Common myeloid progenitor, CD34-positive (primary cell): ENCODE data around the gene PTPRD.

Experiments
- CTCF ChIA-PET: fragments of 350-600 bp; sonication (Branson Sonifier 250); formaldehyde crosslinking; loops from one replicate; lab custom pipeline; 2021; ENCODE audit warnings: antibody characterized with exemption; lab: Charles Lee
- POLR2A ChIA-PET: fragments of 350-600 bp; sonication (Branson Sonifier 250); formaldehyde crosslinking; loops from one replicate; lab custom pipeline; 2021; ENCODE audit warnings: antibody characterized with exemption; lab: Charles Lee
- DNase-seq, 3 donors: peaks; one replicate each; pipeline versions ENCODE4 v3.0.0 to v3.0.0-alpha.2; 2013
- H3K27ac ChIP-seq, 2 experiments: 1 replicate in 1 of 2; 2 replicates in 1 of 2; pipeline ENCODE4 v1.7.0; 2013; ENCODE audit warnings: inconsistent platforms in 2 of 2, low read length in 2 of 2, mild to moderate bottlenecking in 2 of 2, low read depth in 1 of 2, moderate library complexity in 1 of 2; ENCODE audit not compliant: severe bottlenecking in 2 of 2, insufficient read depth in 1 of 2, poor library complexity in 1 of 2
- H3K27me3 ChIP-seq, 5 experiments: replicated peaks in 2 of 5; 1 replicate in 3 of 5; 2 replicates in 2 of 5; pipeline versions ENCODE4 v1.6.1 to v1.7.0; 2013; ENCODE audit warnings: low read length in 4 of 5, mild to moderate bottlenecking in 2 of 5, moderate library complexity in 2 of 5, inconsistent platforms in 1 of 5; ENCODE audit not compliant: insufficient read depth in 5 of 5, control insufficient read depth in 4 of 5
- H3K36me3 ChIP-seq, 4 experiments: 1 replicate in 2 of 4; 2 replicates in 2 of 4; pipeline versions ENCODE4 v1.6.1 to v1.7.0; 2013; ENCODE audit warnings: low read length in 3 of 4, control low read depth in 1 of 4, mild to moderate bottlenecking in 1 of 4; ENCODE audit not compliant: control insufficient read depth in 4 of 4, insufficient read depth in 4 of 4
- H3K4me1 ChIP-seq, 4 experiments: 1 replicate in 3 of 4; 2 replicates in 1 of 4; pipeline versions ENCODE4 v1.6.1 to v1.7.1; 2013; ENCODE audit warnings: low read length in 3 of 4, mild to moderate bottlenecking in 3 of 4, control low read depth in 1 of 4, inconsistent platforms in 1 of 4, moderate library complexity in 1 of 4; ENCODE audit not compliant: control insufficient read depth in 4 of 4, insufficient read depth in 4 of 4; ENCODE audit errors: control extremely low read depth in 1 of 4
- H3K4me3 ChIP-seq, 7 experiments: 1 replicate in 4 of 7; 2 replicates in 3 of 7; pipeline versions ENCODE4 v1.5.1 to v1.7.0; 2013; ENCODE audit warnings: mild to moderate bottlenecking in 7 of 7, low read length in 6 of 7, moderate library complexity in 6 of 7, inconsistent platforms in 2 of 7, low read depth in 2 of 7, control low read depth in 1 of 7; ENCODE audit not compliant: insufficient read depth in 4 of 7, control insufficient read depth in 1 of 7; ENCODE audit errors: extremely low read depth in 1 of 7
- H3K9me3 ChIP-seq, 5 experiments: 1 replicate in 4 of 5; 2 replicates in 1 of 5; pipeline versions ENCODE4 v1.6.1 to v1.7.1; 2013; ENCODE audit warnings: low read length in 4 of 5, mild to moderate bottlenecking in 2 of 5, inconsistent platforms in 1 of 5, low read depth in 1 of 5, moderate library complexity in 1 of 5; ENCODE audit not compliant: control insufficient read depth in 4 of 5, insufficient read depth in 2 of 5; ENCODE audit errors: control extremely low read depth in 1 of 5
- WGBS: methylation state at CpG from one replicate; pipeline ENCODE4 v1.1.5; 2013; ENCODE audit not compliant: insufficient coverage; 5-methylcytosine and 5-hydroxymethylcytosine counted together

Gene PTPRD

GRCh38 chr9:8651070-8651845, 1961.5 kb downstream of the PTPRD start:
- no peaks in the 10 kb centered on the region for H3K27me3 ChIP-seq
- H3K27ac ChIP-seq: no peak overlapping the region
- DNase-seq: no peak
- CTCF ChIA-PET: no interaction called here
- WGBS: 96% methylated on average over 3 of the region's 10 CpGs
- no peak overlapping the region for H3K4me3 ChIP-seq
- no peaks in the 10 kb centered on the region for H3K36me3 ChIP-seq
- POLR2A ChIA-PET: no interaction called here
- peaks cover 5 to 31% (median 24%) of the 10 kb centered on the region in 4 experiments for H3K4me1 ChIP-seq
- H3K9me3 ChIP-seq: no peaks in the 10 kb centered on the region

- 92% methylated on average over 1 of the region's 4 CpGs for WGBS
- no peaks in the 10 kb centered on the region for H3K9me3 ChIP-seq
- no peak overlapping the region for H3K27ac ChIP-seq
- no peaks in the 10 kb centered on the region for H3K27me3 ChIP-seq
- H3K4me3 ChIP-seq: no peak overlapping the region
- ChIA-PET CTCF (interaction anchor here (1.3 kb wide), 1 partner anchor 25 kb away, joined by 3 read pairs; no protein-coding TSS in a partner anchor), POLR2A (no interaction called here)
- H3K36me3 ChIP-seq: no peaks in the 10 kb centered on the region
- DNase-seq: no peak
- peaks cover 5 to 27% (median 21%) of the 10 kb centered on the region in 4 experiments for H3K4me1 ChIP-seq
These were observed 1963.0 kb downstream of the PTPRD start for GRCh38 chr9:8649807-8650206.

- POLR2A ChIA-PET: no interaction called here
- 0% methylated on average over 1 of the region's 2 CpGs for WGBS
These were observed 1963.6 kb downstream of the PTPRD start for GRCh38 chr9:8649160-8649559.

GRCh38 chr9:8648271-8648845, 1964.4 kb downstream of the PTPRD start:
- Histone ChIP-seq H3K4me1 (peaks cover 5 to 22% (median 18%) of the 10 kb centered on the region in 4 experiments), H3K9me3 (no peaks in the 10 kb centered on the region), H3K27ac (peak overlapping the region in 1 of 2 experiments; percentile 10), H3K36me3 (no peaks in the 10 kb centered on the region), H3K4me3 (peak overlapping the region in 1 of 7 experiments; percentile 52), H3K27me3 (no peaks in the 10 kb centered on the region)
- WGBS: 0% methylated on average over 1 of the region's 2 CpGs
- POLR2A ChIA-PET: no interaction called here
- DNase-seq: peak; percentile 44 to 82 (median 64)
- CTCF ChIA-PET: interaction anchor here (1.3 kb wide), 1 partner anchor 26 kb away, joined by 3 read pairs; no protein-coding TSS in a partner anchor

More at GRCh38 chr9:8649160-8649559, 1963.6 kb downstream of the PTPRD start:
- no peaks in the 10 kb centered on the region for H3K9me3 ChIP-seq
- H3K36me3 ChIP-seq: no peaks in the 10 kb centered on the region
- peak overlapping the region in 1 of 7 experiments; percentile 52 for H3K4me3 ChIP-seq
- peak overlapping the region in 1 of 2 experiments; percentile 10 for H3K27ac ChIP-seq
- DNase-seq: peak; percentile 49 to 83 (median 69)
- H3K27me3 ChIP-seq: no peaks in the 10 kb centered on the region
- CTCF ChIA-PET: interaction anchor here (0.5 to 1.3 kb wide), 2 partner anchors 25 to 298 kb away, joined by 3 to 4 read pairs; no protein-coding TSS in a partner anchor
- peaks cover 5 to 26% (median 20%) of the 10 kb centered on the region in 4 experiments for H3K4me1 ChIP-seq

- H3K27me3 ChIP-seq: no peaks in the 10 kb centered on the region
- H3K36me3 ChIP-seq: no peaks in the 10 kb centered on the region
- H3K27ac ChIP-seq: no peak overlapping the region
- no peak overlapping the region for H3K4me3 ChIP-seq
- no peak for DNase-seq
- H3K4me1 ChIP-seq: peaks cover 5 to 22% (median 18%) of the 10 kb centered on the region in 4 experiments
- 100% methylated on average over 2 of the region's 6 CpGs for WGBS
- CTCF ChIA-PET: interaction anchor here (1.0 kb wide), 1 partner anchor 38 kb away, joined by 3 read pairs; no protein-coding TSS in a partner anchor
- no peaks in the 10 kb centered on the region for H3K9me3 ChIP-seq
- POLR2A ChIA-PET: no interaction called here
These were observed 1965.0 kb downstream of the PTPRD start for GRCh38 chr9:8647824-8648223.

GRCh38 chr9:8644571-8644970, 1968.2 kb downstream of the PTPRD start:
- Histone ChIP-seq H3K9me3 (no peaks in the 10 kb centered on the region), H3K4me1 (peaks cover 5 to 18% (median 15%) of the 10 kb centered on the region in 4 experiments), H3K36me3 (no peaks in the 10 kb centered on the region), H3K4me3 (no peak overlapping the region), H3K27ac (no peak overlapping the region), H3K27me3 (no peaks in the 10 kb centered on the region)
- ChIA-PET POLR2A (no interaction called here), CTCF (interaction anchor here (1.4 to 1.8 kb wide), 2 partner anchors 13 to 17 kb away, joined by 3 to 4 read pairs; no protein-coding TSS in a partner anchor)
- WGBS: over 99% methylated on average over 10 of the region's 10 CpGs
- DNase-seq: no peak
